Left ventricle myocardium inferior (tissue), 1 donor: Measurements from ENCODE around the gene TM4SF5. TPM values are rescaled to one million over a fixed set of nuclear protein-coding genes. Genes with fewer than 3 reads are reported as not detected.
A peak's percentile ranks its signal among the peaks of the same experiment; 100 is the strongest.

Source experiments
- DNase-seq: peaks from one replicate; pipeline ENCODE4 v3.0.0-alpha.2; 2020
- H3K27ac ChIP-seq: fragments of 200-600 bp; replicated peaks from 2 replicates; pipeline ENCODE4 v1.8.0; 2021
- H3K27me3 ChIP-seq: fragments of 200-600 bp; 2 replicates; pipeline ENCODE4 v1.8.0; 2021; ENCODE audit warnings: low read depth
- H3K36me3 ChIP-seq: fragments of 200-600 bp; 2 replicates; pipeline ENCODE4 v1.8.0; 2021
- H3K4me1 ChIP-seq: fragments of 200-600 bp; 2 replicates; pipeline ENCODE4 v1.8.0; 2021
- H3K4me3 ChIP-seq: fragments of 200-600 bp; 2 replicates; pipeline ENCODE4 v1.8.0; 2021; ENCODE audit warnings: mild to moderate bottlenecking, moderate library complexity
- H3K9me3 ChIP-seq: fragments of 200-600 bp; replicated peaks from 2 replicates; pipeline ENCODE4 v1.8.0; 2021
- intact Hi-C: fragments of 100-400 bp; cut with micrococcal nuclease; formaldehyde crosslinking; loops from one replicate; pipeline ENCODE4 v1.11.0; 2022
- total RNA-seq: library from RNA; stranded (reverse); fragmentation: NEBNext Ultra II Directional; extraction: Animal tissue kit (Norgen Biotek cat#: 25700); gene quantifications from one replicate; pipeline ENCODE4 v1.2.1, GENCODE V29; 2021
- TF ChIP-seq, protein P1 (sequence below): fragments of 200-600 bp; IDR thresholded peaks from 2 replicates; pipeline ENCODE4 v1.8.0; 2021; ENCODE audit warnings: antibody characterized with exemption, mild to moderate bottlenecking, borderline replicate concordance
- donor health status: DM: no; HTN: yes; CAD: no; lungs with severe emphysema.

Gene TM4SF5
- total RNA-seq, 1 donor from 2014 or later: not detected

DNA sequence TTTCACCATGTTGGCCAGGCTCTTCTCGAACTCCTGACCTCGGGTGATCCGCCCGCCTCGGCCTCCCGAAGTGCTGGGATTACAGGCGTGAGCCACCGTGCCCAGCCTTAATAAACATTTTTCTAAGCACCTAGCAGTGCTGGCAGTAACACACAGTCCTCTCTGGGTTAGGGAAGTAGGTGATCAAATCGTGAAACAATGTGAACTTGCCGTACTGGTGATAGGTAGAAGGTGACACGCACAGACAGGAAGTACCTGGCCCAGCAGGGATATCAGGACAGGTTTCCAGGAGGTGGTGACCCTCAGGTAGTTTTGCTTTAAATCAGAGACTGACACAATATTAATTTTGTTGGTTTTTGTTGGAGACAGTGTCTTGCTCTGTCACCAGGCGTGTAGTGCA is 39.8 kb downstream of the TM4SF5 start:
- TF ChIP-seq, protein P1, sequence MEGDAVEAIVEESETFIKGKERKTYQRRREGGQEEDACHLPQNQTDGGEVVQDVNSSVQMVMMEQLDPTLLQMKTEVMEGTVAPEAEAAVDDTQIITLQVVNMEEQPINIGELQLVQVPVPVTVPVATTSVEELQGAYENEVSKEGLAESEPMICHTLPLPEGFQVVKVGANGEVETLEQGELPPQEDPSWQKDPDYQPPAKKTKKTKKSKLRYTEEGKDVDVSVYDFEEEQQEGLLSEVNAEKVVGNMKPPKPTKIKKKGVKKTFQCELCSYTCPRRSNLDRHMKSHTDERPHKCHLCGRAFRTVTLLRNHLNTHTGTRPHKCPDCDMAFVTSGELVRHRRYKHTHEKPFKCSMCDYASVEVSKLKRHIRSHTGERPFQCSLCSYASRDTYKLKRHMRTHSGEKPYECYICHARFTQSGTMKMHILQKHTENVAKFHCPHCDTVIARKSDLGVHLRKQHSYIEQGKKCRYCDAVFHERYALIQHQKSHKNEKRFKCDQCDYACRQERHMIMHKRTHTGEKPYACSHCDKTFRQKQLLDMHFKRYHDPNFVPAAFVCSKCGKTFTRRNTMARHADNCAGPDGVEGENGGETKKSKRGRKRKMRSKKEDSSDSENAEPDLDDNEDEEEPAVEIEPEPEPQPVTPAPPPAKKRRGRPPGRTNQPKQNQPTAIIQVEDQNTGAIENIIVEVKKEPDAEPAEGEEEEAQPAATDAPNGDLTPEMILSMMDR: no peak
- DNase-seq: no peak
- H3K36me3 ChIP-seq: peaks cover 35% of the 10 kb centered on the region
- no peaks in the 10 kb centered on the region for H3K9me3 ChIP-seq
- peaks cover 49% of the 10 kb centered on the region for H3K4me1 ChIP-seq
- H3K27ac ChIP-seq: peak overlapping the region; percentile 76
- no peak overlapping the region for H3K4me3 ChIP-seq
- intact Hi-C loops: no loop called here
- H3K27me3 ChIP-seq: no peaks in the 10 kb centered on the region

DNA sequence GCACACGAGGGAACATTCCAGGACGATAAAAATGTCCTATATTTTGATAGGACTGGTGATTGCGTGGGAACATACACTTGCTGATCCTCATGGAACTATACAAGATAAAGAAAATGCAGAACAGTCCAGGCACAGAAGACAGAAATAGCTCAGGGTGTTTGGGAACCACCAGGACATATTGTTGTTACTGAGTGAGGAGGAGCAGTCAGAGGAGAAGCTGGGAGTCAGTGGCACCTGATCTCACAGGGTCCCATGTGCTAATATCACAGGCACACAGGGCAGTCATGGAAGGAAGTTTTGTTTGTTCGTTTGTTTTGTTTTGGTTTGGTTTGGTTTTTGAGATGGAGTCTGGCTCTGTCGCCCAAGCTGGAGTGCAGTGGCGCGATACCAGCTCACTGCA is 41.0 kb downstream of the TM4SF5 start:
- peaks cover 47% of the 10 kb centered on the region for H3K36me3 ChIP-seq
- intact Hi-C loops: no loop called here
- no peaks in the 10 kb centered on the region for H3K9me3 ChIP-seq
- DNase-seq: no peak
- peak overlapping the region; percentile 76 for H3K27ac ChIP-seq
- H3K4me1 ChIP-seq: peaks cover 41% of the 10 kb centered on the region
- H3K4me3 ChIP-seq: no peak overlapping the region
- no peaks in the 10 kb centered on the region for H3K27me3 ChIP-seq
- TF ChIP-seq, protein P1: no peak

DNA sequence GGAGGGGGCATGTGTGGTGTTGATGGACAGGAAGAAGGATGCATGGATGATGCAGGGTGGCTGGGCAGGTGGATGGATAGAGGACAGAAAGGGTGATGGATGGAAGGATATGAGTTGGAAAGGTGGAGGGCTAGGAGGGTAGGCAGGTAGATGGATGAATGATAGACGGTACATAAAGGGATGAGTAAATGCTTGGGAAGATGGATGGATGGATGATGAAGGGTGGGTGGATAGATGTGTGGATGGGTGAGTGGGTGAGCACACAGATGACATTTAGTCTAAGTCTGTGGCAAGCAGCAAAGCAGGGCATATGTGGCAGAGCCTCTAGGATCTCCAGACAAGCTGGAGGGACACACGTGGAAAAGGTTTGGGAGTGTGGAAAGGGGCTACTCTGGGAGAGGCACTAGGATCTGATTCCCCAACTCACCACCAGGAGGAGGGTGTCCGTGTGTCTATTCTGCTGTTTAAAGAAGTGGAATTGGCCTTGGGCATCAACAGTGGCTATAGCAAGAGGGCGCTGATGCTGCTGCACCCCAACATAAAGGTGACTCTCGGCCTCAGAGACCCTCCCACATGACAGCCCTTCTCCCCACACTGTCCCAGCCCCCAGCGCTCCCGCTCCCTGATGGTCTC is 43.5 kb downstream of the TM4SF5 start:
- no peak overlapping the region for H3K27ac ChIP-seq
- no peak overlapping the region for H3K4me3 ChIP-seq
- intact Hi-C loops: no loop called here
- H3K9me3 ChIP-seq: no peaks in the 10 kb centered on the region
- peaks cover 59% of the 10 kb centered on the region for H3K36me3 ChIP-seq
- peaks cover 27% of the 10 kb centered on the region for H3K4me1 ChIP-seq
- H3K27me3 ChIP-seq: no peaks in the 10 kb centered on the region
- TF ChIP-seq, protein P1: no peak
- no peak for DNase-seq

DNA sequence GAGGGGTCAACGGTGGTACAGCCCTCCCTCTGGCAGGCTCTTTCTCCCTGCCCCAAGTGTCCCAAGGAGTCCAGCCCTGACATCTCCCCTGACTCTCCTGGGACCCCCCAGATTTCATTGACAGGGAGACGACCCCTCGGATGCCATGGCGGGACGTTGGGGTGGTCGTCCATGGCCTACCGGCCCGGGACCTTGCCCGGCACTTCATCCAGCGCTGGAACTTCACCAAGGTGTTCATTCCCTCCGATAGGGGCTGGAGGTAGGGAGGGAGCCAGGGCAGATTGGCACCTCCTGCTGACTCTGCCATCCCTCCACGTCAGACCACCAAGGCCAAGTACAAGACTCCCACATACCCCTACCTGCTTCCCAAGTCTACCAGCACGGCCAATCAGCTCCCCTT is 45.1 kb downstream of the TM4SF5 start:
- DNase-seq: no peak
- Histone ChIP-seq H3K36me3 (peaks cover 62% of the 10 kb centered on the region), H3K4me1 (peaks cover 12% of the 10 kb centered on the region), H3K4me3 (no peak overlapping the region), H3K9me3 (no peaks in the 10 kb centered on the region), H3K27me3 (no peaks in the 10 kb centered on the region), H3K27ac (no peak overlapping the region)
- intact Hi-C loops: no loop called here
- TF ChIP-seq, protein P1: no peak

DNA sequence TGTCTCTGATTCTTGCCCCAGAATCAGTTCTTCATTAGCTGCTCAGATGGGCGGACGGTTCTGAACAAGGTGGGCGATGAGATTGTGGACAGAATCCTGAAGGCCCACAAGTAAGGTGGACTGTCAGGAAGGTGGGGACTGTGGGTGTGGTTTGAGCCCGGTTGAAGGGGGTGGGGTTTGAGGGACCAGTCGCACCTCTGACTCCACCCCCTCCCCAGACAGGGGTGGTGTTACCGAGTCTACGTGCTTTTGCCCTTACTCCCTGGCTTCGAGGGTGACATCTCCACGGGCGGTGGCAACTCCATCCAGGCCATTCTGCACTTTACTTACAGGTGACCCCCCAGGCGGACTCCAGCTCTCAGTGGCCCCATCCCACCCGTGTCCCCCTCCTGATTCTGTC is 46.6 kb downstream of the TM4SF5 start:
- no peak for DNase-seq
- Histone ChIP-seq H3K27me3 (no peaks in the 10 kb centered on the region), H3K36me3 (peaks cover 67% of the 10 kb centered on the region), H3K4me3 (no peak overlapping the region), H3K9me3 (no peaks in the 10 kb centered on the region), H3K27ac (no peak overlapping the region), H3K4me1 (no peaks in the 10 kb centered on the region)
- intact Hi-C loops: no loop called here
- TF ChIP-seq, protein P1: no peak

DNA sequence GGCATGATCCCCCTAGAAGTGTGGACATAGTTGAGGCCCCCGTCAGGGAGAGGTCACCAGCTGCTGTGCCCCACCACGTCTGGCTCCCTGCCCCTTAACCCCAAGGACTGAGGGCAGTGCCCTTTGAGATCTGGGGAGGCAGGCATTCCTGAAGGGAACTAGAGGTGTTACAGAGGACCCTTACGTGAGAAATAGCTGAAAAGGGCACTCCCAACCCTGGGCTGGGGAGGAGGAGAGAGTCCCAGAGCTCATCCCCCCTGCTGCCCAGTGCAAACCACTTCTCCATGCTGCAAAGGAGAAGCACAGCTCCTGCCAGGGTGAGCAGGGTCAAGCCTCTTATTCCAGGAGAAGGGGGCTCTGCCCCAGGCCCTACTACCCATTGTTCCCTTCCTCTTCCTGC is 51.1 kb downstream of the TM4SF5 start:
- TF ChIP-seq, protein P1: no peak
- no peak for DNase-seq

More for the DNA sequence above, 51.1 kb downstream of the TM4SF5 start:
- Histone ChIP-seq H3K4me1 (no peaks in the 10 kb centered on the region), H3K27me3 (no peaks in the 10 kb centered on the region), H3K4me3 (no peak overlapping the region), H3K9me3 (no peaks in the 10 kb centered on the region), H3K36me3 (peaks cover 32% of the 10 kb centered on the region), H3K27ac (no peak overlapping the region)
- intact Hi-C loops: no loop called here
